Sigmoid colon (tissue), 7 donors: ENCODE measurements around the gene ADAMTS6. TPM values are rescaled to one million over a fixed set of nuclear protein-coding genes. Genes with fewer than 3 reads are reported as not detected.

Source experiments
- DNase-seq: peaks from one replicate; pipeline ENCODE4 v3.0.0-alpha.2; 2019
- H3K27ac ChIP-seq, 4 donors: fragments of 200-600 bp; sonication (generic); one replicate each; pipeline ENCODE4 v1.5.1; 2016 to 2019; ENCODE audit warnings: mild to moderate bottlenecking in 1 of 4
- H3K27me3 ChIP-seq, 3 donors: fragments of 200-600 bp; sonication (generic); one replicate each; pipeline ENCODE4 v1.5.1; 2019; ENCODE audit warnings: mild to moderate bottlenecking in 1 of 3
- H3K36me3 ChIP-seq, 4 donors: fragments of 200-600 bp; sonication (generic); one replicate each; pipeline ENCODE4 v1.5.1; 2016 to 2019
- H3K4me1 ChIP-seq, 4 donors: fragments of 200-600 bp; sonication (generic); one replicate each; pipeline ENCODE4 v1.5.1; 2017 to 2019
- H3K4me3 ChIP-seq, 4 donors: fragments of 200-600 bp; sonication (generic); one replicate each; pipeline ENCODE4 v1.5.1; 2017 to 2019; ENCODE audit warnings: mild to moderate bottlenecking in 2 of 4, moderate library complexity in 1 of 4
- H3K9me3 ChIP-seq, 4 donors: fragments of 200-600 bp in 3 of 4; sonication (generic) in 3 of 4; one replicate each; pipeline versions ENCODE4 v1.5.1 to v1.6.1; 2013 to 2019
- EP300 ChIP-seq, 4 donors: sonication (generic); formaldehyde crosslinking; IDR thresholded peaks; one replicate each; pipeline ENCODE4 v1.6.1; 2017; ENCODE audit warnings: antibody characterized with exemption in 4 of 4
- POLR2A ChIP-seq, 2 donors: fragments of 450-650 bp; IDR thresholded peaks; one replicate each; pipeline ENCODE4 v1.6.1; 2016; ENCODE audit warnings: antibody characterized with exemption in 2 of 2, mild to moderate bottlenecking in 2 of 2, moderate library complexity in 2 of 2
- POLR2AphosphoS5 ChIP-seq, 4 donors: sonication (generic); formaldehyde crosslinking; IDR thresholded peaks; one replicate each; pipeline ENCODE4 v1.6.1; 2017; ENCODE audit warnings: antibody characterized with exemption in 4 of 4
- WGBS, 2 donors: extraction: QIAGEN DNeasy Blood & Tissue Kit; methylation state at CpG; one replicate each; pipeline ENCODE4 v1.1.7; 2013; 5-methylcytosine and 5-hydroxymethylcytosine counted together
- intact Hi-C: fragments of 100-400 bp; cut with DNase I; formaldehyde crosslinking; loops from one replicate; pipeline ENCODE4 v1.15.1; 2023
- polyA plus RNA-seq, 3 donors: library from polyadenylated mRNA; stranded (reverse); fragments of 200-250 nt; gene quantifications; one replicate each; pipeline ENCODE4 v1.2.3, GENCODE V29; 2013
- total RNA-seq, 4 donors: library from RNA; depleted of rRNA; stranded (reverse); fragments of >200 nt; gene quantifications; one replicate each; pipeline ENCODE4 v1.1.0, GENCODE V29; 2016
- TF ChIP-seq, protein P1 (sequence below), 4 experiments: fragments of 450-650 bp in 3 of 4; fragments of 200-600 bp in 1 of 4; IDR thresholded peaks; one replicate each; pipeline ENCODE4 v1.5.1; 2016 to 2019; ENCODE audit warnings: antibody characterized with exemption in 4 of 4, mild to moderate bottlenecking in 3 of 4, moderate library complexity in 2 of 4
- donor health status: healthy with polysubstance abuse.
- donor health status: Bipolar disorder and iron deficiency.
- donor health status: healthy.

ADAMTS6 gene
- total and polyA plus RNA-seq, 7 donors, result 0.74 to 18.3 (median 7.1) TPM; not detected in 2

DNA sequence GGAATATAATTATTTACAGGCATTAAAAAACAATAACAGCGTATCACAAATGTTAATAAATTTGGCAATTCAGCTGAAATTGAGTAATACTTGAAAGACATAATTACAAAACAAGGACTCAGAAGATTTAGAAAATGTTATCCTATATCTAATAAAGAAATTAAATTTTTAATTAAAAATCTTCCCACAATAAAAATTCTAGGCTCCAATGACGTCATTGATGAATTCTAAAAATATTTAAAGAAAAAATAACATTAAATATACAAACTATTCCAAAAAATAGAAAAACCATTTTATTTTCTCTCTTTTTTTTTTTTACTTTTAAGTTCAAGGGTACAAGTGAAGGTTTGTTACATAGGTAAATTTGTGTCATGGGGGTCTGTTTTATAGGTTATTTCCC lies 161.5 kb downstream of the ADAMTS6 start:
- Histone ChIP-seq H3K4me1 (no peaks in the 10 kb centered on the region), H3K36me3 (no peaks in the 10 kb centered on the region), H3K27me3 (no peaks in the 10 kb centered on the region), H3K4me3 (no peak overlapping the region), H3K27ac (no peak overlapping the region), H3K9me3 (no peaks in the 10 kb centered on the region)
- no peak for DNase-seq
- intact Hi-C loops, result no loop called here
- TF ChIP-seq POLR2AphosphoS5 (IDR thresholded peaks at IDR 0.05), result no peak
- no peak for TF ChIP-seq EP300 (IDR thresholded peaks at IDR 0.05)
- TF ChIP-seq, protein P1, sequence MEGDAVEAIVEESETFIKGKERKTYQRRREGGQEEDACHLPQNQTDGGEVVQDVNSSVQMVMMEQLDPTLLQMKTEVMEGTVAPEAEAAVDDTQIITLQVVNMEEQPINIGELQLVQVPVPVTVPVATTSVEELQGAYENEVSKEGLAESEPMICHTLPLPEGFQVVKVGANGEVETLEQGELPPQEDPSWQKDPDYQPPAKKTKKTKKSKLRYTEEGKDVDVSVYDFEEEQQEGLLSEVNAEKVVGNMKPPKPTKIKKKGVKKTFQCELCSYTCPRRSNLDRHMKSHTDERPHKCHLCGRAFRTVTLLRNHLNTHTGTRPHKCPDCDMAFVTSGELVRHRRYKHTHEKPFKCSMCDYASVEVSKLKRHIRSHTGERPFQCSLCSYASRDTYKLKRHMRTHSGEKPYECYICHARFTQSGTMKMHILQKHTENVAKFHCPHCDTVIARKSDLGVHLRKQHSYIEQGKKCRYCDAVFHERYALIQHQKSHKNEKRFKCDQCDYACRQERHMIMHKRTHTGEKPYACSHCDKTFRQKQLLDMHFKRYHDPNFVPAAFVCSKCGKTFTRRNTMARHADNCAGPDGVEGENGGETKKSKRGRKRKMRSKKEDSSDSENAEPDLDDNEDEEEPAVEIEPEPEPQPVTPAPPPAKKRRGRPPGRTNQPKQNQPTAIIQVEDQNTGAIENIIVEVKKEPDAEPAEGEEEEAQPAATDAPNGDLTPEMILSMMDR (IDR thresholded peaks at IDR 0.05), result no peak
- no peak for TF ChIP-seq POLR2A (IDR thresholded peaks at IDR 0.05)
- WGBS, 2 donors, result 89 to 91% methylated on average over 2 of the region's 2 CpGs

DNA sequence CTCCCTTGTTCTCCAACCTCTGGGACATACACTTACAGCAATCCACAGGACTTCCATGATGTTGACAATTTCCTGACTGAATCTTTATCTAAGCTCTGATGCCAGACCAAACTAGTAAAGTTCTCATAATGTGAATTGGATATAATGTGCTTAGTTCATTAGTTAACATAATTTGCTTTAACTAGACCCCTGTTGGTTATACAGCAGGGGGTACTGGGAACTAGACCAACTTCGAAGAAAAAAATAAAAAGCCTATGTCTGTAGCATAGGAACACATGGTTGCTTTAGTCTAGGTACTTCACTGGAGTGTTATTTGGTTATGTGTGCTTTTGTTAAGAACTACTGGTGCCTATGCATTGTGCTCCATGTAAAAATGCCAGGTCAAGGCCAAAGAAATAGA lies 173.8 kb downstream of the ADAMTS6 start:
- Histone ChIP-seq H3K27ac (no peak overlapping the region), H3K4me1 (no peaks in the 10 kb centered on the region), H3K4me3 (no peak overlapping the region), H3K36me3 (no peaks in the 10 kb centered on the region), H3K9me3 (no peaks in the 10 kb centered on the region), H3K27me3 (no peaks in the 10 kb centered on the region)
- intact Hi-C loops, result no loop called here
- no peak for DNase-seq
- TF ChIP-seq EP300 (IDR thresholded peaks at IDR 0.05) (no peak), POLR2A (IDR thresholded peaks at IDR 0.05) (no peak), POLR2AphosphoS5 (IDR thresholded peaks at IDR 0.05) (no peak)
- TF ChIP-seq, protein P1 (IDR thresholded peaks at IDR 0.05), result no peak
- 92 to 94% methylated on average over 1 of the region's 1 CpG for WGBS, 2 donors

DNA sequence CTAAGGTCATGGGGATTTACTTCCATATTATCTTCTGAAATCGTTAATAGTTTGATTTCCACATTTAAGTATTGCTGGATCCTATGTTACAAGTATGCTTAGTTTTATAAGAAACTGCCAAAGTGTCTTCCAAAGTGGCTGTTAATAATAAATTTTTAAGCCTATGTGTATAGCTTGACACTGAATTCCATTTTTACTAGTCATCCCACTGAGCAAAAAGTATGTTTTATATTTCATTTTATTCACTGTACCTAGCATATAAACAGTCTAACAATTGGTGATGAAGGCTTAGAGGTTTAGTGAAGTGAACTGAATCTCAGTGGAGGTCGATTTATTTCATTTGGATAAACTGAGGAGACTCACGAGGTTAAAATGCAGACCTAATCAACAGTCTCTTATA lies 174.6 kb downstream of the ADAMTS6 start:
- no peak for TF ChIP-seq POLR2A (IDR thresholded peaks at IDR 0.05)
- TF ChIP-seq POLR2AphosphoS5 (IDR thresholded peaks at IDR 0.05), result no peak
- TF ChIP-seq, protein P1 (IDR thresholded peaks at IDR 0.05), result no peak
- TF ChIP-seq EP300 (IDR thresholded peaks at IDR 0.05), result no peak
- H3K27me3 ChIP-seq, result no peaks in the 10 kb centered on the region
- no peak for DNase-seq
- H3K4me3 ChIP-seq, result no peak overlapping the region
- 65 to 78% methylated on average over 3 of the region's 3 CpGs for WGBS, 2 donors
- H3K36me3 ChIP-seq, result no peaks in the 10 kb centered on the region
- H3K9me3 ChIP-seq, result no peaks in the 10 kb centered on the region
- H3K27ac ChIP-seq, result no peak overlapping the region
- intact Hi-C loops, result no loop called here
- no peaks in the 10 kb centered on the region for H3K4me1 ChIP-seq

DNA sequence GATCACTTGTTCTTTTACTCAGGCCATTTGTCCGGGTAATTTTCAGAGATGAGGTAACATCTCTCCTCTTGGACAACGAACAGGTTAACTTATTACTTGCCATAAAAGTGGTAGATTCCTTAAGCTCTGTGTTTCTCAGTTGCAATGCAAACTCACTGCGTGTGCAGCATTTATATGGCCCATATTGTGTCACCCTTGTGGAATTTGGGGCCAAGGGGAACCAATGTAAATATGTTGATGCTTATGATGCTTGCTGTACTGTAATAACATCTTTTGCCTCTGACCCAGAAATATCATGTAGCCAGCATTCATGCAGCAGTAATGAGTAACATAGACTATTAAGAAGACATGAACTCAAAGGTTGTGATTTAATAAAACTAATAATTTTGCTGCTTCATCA lies 175.8 kb downstream of the ADAMTS6 start:
- H3K36me3 ChIP-seq, result no peaks in the 10 kb centered on the region
- H3K27ac ChIP-seq, result no peak overlapping the region
- H3K27me3 ChIP-seq, result no peaks in the 10 kb centered on the region
- H3K4me3 ChIP-seq, result no peak overlapping the region
- TF ChIP-seq, protein P1 (IDR thresholded peaks at IDR 0.05), result no peak
- no peak for TF ChIP-seq POLR2A (IDR thresholded peaks at IDR 0.05)
- no peak for TF ChIP-seq EP300 (IDR thresholded peaks at IDR 0.05)
- no peaks in the 10 kb centered on the region for H3K9me3 ChIP-seq
- no peak for DNase-seq
- WGBS, 2 donors, result 17 to 67% methylated on average over 3 of the region's 3 CpGs
- intact Hi-C loops, result no loop called here
- no peaks in the 10 kb centered on the region for H3K4me1 ChIP-seq

DNA sequence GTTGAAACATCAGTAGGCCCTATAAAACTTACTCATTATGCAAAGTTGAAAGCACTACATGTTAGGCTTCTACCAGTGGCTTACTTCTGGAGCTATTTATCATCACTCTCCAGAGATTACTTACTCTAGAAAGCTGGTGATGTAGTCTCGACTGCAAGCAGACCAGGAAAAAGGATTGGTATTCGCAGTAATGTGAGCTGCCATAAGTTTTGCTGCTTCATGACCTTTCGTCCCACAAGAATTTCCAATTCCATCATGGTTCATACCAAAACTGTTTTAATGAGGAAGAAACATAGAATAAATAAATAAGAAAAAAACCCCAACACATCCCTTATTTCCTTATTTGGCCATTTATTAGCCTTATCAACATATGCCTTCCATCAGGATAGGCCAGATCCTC lies 181.9 kb downstream of the ADAMTS6 start:
- Histone ChIP-seq H3K27me3 (no peaks in the 10 kb centered on the region), H3K4me1 (peaks cover 0 to 3% (median 0%) of the 10 kb centered on the region in 4 donors), H3K9me3 (no peaks in the 10 kb centered on the region), H3K4me3 (no peak overlapping the region), H3K27ac (no peak overlapping the region), H3K36me3 (no peaks in the 10 kb centered on the region)
- WGBS, 2 donors, result 87 to 88% methylated on average over 3 of the region's 3 CpGs
- no peak for TF ChIP-seq POLR2A (IDR thresholded peaks at IDR 0.05)
- no peak for TF ChIP-seq POLR2AphosphoS5 (IDR thresholded peaks at IDR 0.05)
- TF ChIP-seq, protein P1 (IDR thresholded peaks at IDR 0.05), result no peak
- no peak for TF ChIP-seq EP300 (IDR thresholded peaks at IDR 0.05)
- intact Hi-C loops, result no loop called here
- no peak for DNase-seq
